NCI-H2227 treated with DMSO at 0.1 percent for 48 hours (cell line): ENCODE data around the gene HMGCS2.
"Not testable (repeated sequence)": the region's sequence is repeated elsewhere in the genome, so short reads cannot be mapped to it uniquely, and the experiment has no call there.

Experiments used
- DNase-seq: peaks from one replicate; lab custom pipeline; 2025; lab: John Stamatoyannopoulos, UW

Gene HMGCS2

GRCh38 chr1:119787776-119788175 lies 19.1 kb upstream of the HMGCS2 start:
- DNase-seq: no peak

DNA sequence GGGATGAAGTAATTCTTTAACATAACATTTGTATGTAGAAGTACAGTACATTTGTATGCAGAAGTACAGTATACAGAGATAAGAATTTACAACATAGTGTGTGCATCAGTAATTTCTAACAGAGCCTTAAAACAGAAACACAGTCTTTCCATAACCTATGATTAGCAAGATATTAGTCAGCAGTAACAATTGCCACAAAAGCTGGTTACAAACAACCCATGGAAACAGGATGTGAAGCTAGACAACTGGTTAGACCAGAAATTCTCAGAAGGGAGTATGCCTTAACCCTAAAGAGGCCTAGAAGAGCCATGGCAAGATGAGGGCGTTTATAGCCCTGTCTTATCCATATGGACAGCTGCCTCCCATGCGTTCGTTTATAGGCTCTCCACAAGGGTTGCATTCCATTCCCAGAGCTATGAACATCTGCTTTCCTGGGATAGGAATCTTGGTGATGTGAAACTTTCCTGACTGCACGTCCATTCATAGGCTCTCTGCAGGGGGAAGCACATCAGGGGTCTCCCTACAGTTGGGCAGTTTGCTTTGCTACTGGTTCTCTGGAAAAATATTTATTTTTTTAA lies 17.9 kb upstream of the HMGCS2 start:
- not testable (repeated sequence) for DNase-seq

DNA sequence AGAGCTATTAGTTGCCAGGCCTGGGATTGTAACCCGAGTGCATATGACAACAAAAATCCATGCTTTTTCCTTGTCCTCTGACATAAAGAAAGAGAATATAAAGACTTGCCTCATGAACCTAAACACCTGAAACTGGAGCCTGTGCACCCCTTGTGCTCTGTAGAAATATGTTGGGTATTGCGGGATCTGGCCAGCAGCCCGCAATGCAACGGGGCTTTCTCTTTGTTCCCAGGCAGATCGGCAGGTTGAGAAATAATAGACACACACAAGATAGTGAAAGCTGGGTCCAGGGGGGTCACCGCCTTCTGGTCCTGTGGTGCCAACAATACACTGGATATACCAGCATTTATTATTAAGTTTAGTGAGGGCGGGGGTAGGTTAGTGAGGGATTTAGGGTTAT lies 17.3 kb upstream of the HMGCS2 start:
- DNase-seq: not testable (repeated sequence)

GRCh38 chr1:119784191-119784781 lies 15.6 kb upstream of the HMGCS2 start:
- DNase-seq: no peak

- no peak for DNase-seq
These were observed 14.9 kb upstream of the HMGCS2 start for GRCh38 chr1:119783354-119784185.

DNA sequence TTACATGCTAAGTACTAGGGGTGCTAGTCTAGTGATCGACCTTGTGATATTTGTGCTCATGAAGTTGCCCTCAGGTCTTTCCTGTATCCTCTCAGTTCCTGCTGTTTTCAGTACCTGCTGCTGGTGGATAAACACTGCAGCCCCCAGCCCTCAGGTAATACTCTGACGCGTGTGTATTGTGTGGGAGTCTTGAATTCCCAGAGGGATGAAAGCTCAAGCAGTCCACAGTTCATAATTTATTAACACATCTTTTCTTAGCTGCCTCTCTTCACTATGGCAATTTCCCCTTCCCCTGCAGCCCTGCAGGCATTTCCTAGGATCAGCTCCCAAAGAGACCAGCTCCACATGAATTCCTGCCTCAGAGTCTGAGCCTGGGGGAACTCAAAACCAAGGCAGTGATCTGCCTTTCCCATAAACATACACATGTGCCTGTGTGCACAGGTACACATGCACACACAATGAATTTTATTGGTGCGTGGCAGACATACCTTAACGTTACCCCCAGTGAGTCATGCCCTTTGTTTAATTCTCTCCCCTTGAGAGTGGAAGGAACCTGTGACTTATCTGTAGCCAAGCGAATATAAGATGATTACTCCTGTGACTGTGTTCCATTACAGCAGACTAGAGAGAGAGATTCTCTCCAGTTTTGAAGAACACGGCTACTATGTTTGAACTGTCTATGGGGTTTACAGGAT lies 14.1 kb upstream of the HMGCS2 start:
- DNase-seq: no peak

GRCh38 chr1:119781434-119782210 lies 12.9 kb upstream of the HMGCS2 start:
- no peak for DNase-seq

- no peak for DNase-seq
These were observed 11.2 kb upstream of the HMGCS2 start for GRCh38 chr1:119779869-119780356.

- DNase-seq: no peak
These were observed 10.3 kb upstream of the HMGCS2 start for GRCh38 chr1:119778886-119779560.

DNA sequence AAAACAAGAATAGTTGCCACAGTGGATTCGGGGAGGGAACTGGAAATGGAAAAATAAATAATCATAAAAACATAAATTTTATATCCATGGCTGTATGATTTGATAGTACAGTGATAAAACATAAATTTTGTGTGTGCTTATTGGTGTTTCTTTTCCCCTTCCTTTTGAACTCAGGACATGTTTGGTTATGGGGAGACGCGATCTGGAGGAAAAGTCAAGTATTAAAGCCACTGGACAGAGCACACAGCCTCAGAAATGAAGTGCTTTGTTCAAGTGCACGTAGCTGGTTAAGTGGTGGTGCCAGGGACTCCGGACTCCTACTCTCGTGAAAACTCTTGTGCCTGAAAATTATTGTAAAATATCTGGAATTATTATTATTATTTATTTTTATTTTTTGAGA lies 9.7 kb upstream of the HMGCS2 start:
- no peak for DNase-seq

DNA sequence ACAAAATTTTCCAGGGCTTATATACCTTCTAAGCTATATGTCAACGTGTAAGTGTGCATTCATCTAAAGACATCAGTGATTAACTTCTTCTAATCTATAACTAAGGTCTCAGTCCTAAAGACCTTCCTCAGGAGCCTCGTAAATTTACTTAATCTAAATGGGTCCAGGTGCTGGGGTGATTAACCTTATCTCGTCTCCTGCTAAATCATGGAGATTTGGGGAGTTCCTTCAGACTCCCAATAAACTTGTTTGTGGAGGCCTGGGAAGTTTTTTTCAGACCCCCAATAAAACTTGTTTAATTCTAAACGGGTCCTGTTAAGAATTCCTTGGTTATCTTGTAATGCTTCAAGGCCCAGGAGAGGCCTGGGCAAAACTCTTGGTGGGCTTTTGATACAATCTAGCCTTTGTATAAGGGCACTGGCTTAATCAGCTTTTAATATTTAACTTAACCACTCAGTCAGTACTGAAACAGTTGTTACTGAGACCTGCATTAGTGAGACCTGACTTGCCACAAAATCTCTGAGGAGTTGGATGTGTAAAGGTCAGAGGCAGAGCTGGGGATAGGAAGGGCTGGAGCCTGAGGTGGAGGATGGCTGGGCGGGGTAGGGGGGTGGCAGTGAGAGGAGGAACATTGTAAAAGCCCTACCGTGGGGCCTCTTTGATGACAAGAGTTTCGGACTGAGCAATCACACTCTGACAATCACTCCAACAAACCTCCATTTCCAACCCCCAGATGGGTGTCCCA lies 6.2 kb upstream of the HMGCS2 start:
- no peak for DNase-seq

GRCh38 chr1:119773711-119774241 lies 5.1 kb upstream of the HMGCS2 start:
- no peak for DNase-seq

DNA sequence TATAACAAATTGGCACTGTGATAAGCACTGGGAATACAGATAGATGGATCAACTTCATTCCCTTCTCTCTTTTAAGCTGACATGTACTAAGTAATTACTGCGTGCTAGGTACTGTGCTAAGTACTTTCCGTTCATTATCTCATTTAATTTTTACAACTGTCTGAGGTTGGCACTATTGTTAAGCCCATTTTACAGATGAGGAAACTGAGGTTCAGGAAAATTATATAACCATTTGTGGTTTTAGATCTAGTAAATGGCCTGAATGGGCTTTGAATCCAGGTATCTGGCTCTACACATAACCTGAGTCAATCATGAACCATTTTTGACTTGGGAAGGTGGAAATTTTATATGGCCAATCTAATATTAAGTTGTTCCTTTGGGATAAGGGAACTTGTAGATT lies 3.6 kb upstream of the HMGCS2 start:
- DNase-seq: no peak

DNA sequence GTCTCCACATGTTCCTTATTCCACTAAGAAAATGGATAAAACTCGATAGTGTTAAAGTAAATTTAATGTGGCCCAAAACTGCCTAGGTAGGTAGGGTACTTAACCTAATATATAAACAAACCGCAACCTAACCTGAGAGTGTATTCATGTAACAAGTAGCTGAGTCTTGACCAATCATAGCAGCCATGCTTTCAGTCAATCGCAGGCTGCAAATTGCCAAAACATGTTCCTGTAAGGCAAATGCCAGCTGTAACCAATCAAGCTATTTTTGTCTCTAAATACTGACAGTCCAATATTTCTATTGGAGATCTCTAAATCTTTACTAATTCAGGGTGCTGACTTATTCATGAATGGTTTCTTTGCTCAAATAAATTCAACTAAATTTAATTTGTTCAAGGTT lies 3.1 kb upstream of the HMGCS2 start:
- no peak for DNase-seq

- DNase-seq: no peak
These were observed 2.3 kb upstream of the HMGCS2 start for GRCh38 chr1:119771016-119771415.

DNA sequence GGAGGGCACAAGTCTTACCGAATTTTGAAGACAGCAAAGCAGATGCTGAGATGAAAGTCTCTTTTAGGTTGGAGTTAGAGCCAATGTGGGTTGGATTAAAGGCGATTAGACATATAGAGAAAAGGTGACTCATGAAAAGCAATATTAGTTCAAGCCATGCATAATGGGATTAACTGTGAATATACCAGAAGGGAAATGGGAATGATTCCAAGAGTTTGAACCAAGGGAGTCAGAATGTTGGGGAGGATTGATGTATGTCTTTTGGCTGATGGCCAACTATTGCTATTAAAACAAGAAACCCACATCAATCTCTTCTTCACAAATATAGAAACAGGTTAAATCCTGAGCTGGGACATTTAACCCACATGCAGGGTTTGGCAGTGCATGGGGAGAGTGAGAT lies 1.2 kb downstream of the HMGCS2 start:
- no peak for DNase-seq

DNA sequence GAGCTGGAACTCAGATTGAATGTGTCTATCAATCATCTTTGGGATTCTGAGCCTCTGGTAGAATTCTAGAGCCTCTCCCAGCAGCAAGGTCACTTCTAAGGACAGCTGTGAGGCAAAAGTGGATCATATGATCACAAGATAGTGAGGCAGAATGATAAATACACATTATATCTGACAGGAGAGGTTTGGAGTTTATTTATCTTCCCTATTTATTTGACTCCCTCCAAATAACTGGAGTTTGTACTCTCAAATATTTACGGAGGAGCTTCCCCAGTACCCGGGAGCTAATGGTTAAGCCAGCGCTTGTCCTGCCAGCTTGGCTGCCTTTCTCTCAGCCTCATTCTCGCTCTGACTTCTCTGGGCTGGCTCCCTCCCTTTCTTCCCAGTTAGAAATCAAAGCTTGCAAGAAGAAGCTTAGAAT lies 2.3 kb downstream of the HMGCS2 start:
- no peak for DNase-seq

DNA sequence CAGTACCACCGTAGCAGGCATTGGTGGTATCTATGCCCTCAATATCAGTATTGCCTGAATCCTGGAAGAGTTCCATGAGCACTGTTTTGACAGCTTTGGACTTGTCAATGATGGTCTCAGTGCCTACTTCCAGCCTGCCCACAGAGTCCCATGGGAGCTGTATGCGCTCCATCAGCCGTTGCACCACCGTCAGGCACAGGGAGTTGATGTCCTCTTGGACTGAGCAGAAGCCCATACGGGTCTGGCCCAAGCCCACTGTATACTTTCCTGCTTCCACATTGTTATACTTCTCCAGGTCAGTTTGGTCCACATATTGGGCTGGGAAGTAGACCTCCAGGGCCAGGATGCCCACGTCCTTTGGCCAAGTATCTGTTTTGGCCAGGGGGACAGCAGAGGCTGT lies 4.5 kb downstream of the HMGCS2 start:
- no peak for DNase-seq

GRCh38 chr1:119762953-119763352 lies 5.8 kb downstream of the HMGCS2 start:
- DNase-seq: no peak

DNA sequence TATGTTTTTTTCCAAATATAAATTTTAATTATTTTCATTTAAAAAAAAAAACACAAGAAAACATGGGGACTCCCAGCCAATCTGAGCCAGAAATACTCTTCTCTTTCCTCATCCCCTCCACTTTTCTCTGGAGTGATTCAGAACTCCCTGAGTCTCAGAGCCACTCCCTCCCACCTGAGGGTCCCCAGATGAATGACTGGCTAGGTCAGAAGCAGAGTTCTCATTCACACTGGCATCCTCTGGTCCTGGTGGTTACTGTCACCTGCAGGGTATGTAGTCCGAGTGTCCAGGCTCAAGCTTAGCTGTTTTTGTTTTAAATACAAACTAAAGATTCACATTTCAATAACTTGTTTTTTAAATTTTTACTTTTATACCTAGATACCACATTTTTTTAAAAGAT lies 6.3 kb downstream of the HMGCS2 start:
- no peak for DNase-seq
